HepG2 (cell line): Measurements from ENCODE around the gene OR6S1. TPM values are rescaled to one million over a fixed set of nuclear protein-coding genes. Genes with fewer than 3 reads are reported as not detected.

Experiments used
- ATAC-seq: fragments of 200-7000 bp; cut with Tn5 transposase; 3 replicates; pipeline ENCODE4 v1.9.1; 2020; ENCODE audit warnings: mild to moderate bottlenecking, moderate library complexity
- BruUV-seq: library from RNA; stranded (reverse); fragments of 400-500 nt; replicated peaks from 2 replicates; lab custom pipeline; 2021; lab: Mats Ljungman, UMichigan
- CTCF ChIA-PET: fragments of 300-600 bp; formaldehyde crosslinking; extraction: SDS; loops from one replicate; lab custom pipeline; 2021; ENCODE audit warnings: low total read pairs, inconsistent platforms, low intra/inter-chr PET ratio; lab: Yijun Ruan, JAX
- POLR2A ChIA-PET: fragments of 350-600 bp; sonication (Branson Sonifier 250); formaldehyde crosslinking; loops from one replicate; lab custom pipeline; 2020; ENCODE audit warnings: antibody characterized with exemption, inconsistent platforms; lab: Yijun Ruan, JAX
- DNase-seq: peaks from one replicate; pipeline ENCODE4 v3.0.0-alpha.2; 2015; ENCODE audit warnings: low spot score
- FAIRE-seq: peaks from 3 replicates; lab custom pipeline; 2011; peaks lifted over from hg19 to GRCh38; lab: Jason Lieb, UNC
- H2AFZ ChIP-seq: one replicate; pipeline ENCODE4 v1.6.1; 2011; ENCODE audit warnings: low read length, inconsistent platforms
- H3K27ac ChIP-seq: fragments of 300-600 bp; 3 replicates; pipeline ENCODE4 v1.8.0; 2011; ENCODE audit warnings: mixed run types, mild to moderate bottlenecking, mixed read lengths, low read length, inconsistent platforms; ENCODE audit not compliant: insufficient read depth; ENCODE audit errors: extremely low read length
- H3K27me3 ChIP-seq, 2 experiments: fragments of 200-600 bp in 1 of 2; 2 replicates in 1 of 2; 3 replicates in 1 of 2; pipeline versions ENCODE4 v1.6.0 to v1.8.0; 2011; ENCODE audit warnings: low read length in 2 of 2, mild to moderate bottlenecking in 2 of 2, moderate library complexity in 2 of 2, inconsistent platforms in 1 of 2; ENCODE audit not compliant: insufficient read depth in 2 of 2, control insufficient read depth in 1 of 2
- H3K36me3 ChIP-seq, 2 experiments: fragments of 200-600 bp in 1 of 2; replicated peaks in 1 of 2; 2 replicates in 1 of 2; 3 replicates in 1 of 2; pipeline versions ENCODE4 v1.5.1 to v1.8.0; 2011; ENCODE audit warnings: low read length in 2 of 2, inconsistent platforms in 1 of 2; ENCODE audit not compliant: insufficient read depth in 2 of 2, control insufficient read depth in 1 of 2
- H3K4me1 ChIP-seq: 2 replicates; pipeline ENCODE4 v1.5.1; 2012; ENCODE audit warnings: low read length, inconsistent platforms; ENCODE audit not compliant: insufficient read depth
- H3K4me2 ChIP-seq: 2 replicates; pipeline ENCODE4 v1.6.0; 2011; ENCODE audit warnings: low read depth, low read length, inconsistent platforms
- H3K4me3 ChIP-seq, 3 experiments: fragments of 200-600 bp in 1 of 3; sonication (generic), shearing (Covaris generic) in 1 of 3; replicated peaks in 1 of 3; 2 replicates each; pipeline ENCODE4 v1.5.1; 2011 to 2016; ENCODE audit warnings: low read length in 3 of 3, inconsistent platforms in 2 of 3, low read depth in 2 of 3, mild to moderate bottlenecking in 2 of 3, control low read depth in 1 of 3, mixed read lengths in 1 of 3; ENCODE audit not compliant: insufficient read depth in 1 of 3
- H3K79me2 ChIP-seq: one replicate; pipeline ENCODE4 v1.6.1; 2011; ENCODE audit warnings: low read length, inconsistent platforms; ENCODE audit not compliant: insufficient read depth
- H3K9ac ChIP-seq: 2 replicates; pipeline ENCODE4 v1.6.0; 2011; ENCODE audit warnings: mild to moderate bottlenecking, low read depth, low read length, inconsistent platforms; ENCODE audit not compliant: insufficient read depth
- H3K9me3 ChIP-seq: 2 replicates; pipeline ENCODE4 v1.5.1; 2012; ENCODE audit warnings: mild to moderate bottlenecking, low read length
- H4K20me1 ChIP-seq: 2 replicates; pipeline ENCODE4 v1.6.0; 2011; ENCODE audit warnings: inconsistent platforms, mild to moderate bottlenecking, low read length, moderate library complexity; ENCODE audit not compliant: insufficient read depth
- CEBPB ChIP-seq: IDR thresholded peaks from 2 replicates; pipeline ENCODE4 v1.6.1; 2011; ENCODE audit warnings: low read depth, low read length, improper control_type of control experiment, borderline replicate concordance
- ELF3 ChIP-seq: IDR thresholded peaks from 2 replicates; pipeline ENCODE4 v1.6.1; 2016; ENCODE audit warnings: missing genetic modification reagents, missing compliant biosample characterization
- GATAD2A ChIP-seq: IDR thresholded peaks from 2 replicates; pipeline ENCODE4 v1.6.1; 2016
- HBP1 ChIP-seq: IDR thresholded peaks from 2 replicates; pipeline ENCODE4 v1.6.1; 2016; ENCODE audit warnings: low read depth, control low read depth
- JARID2 ChIP-seq: sonication (generic); formaldehyde crosslinking; IDR thresholded peaks from 2 replicates; pipeline ENCODE4 v1.8.1; 2023; ENCODE audit warnings: missing genetic modification reagents, inconsistent platforms; ENCODE audit not compliant: insufficient replicate concordance
- NFATC3 ChIP-seq: sonication (generic); formaldehyde crosslinking; IDR thresholded peaks from 2 replicates; pipeline ENCODE4 v1.5.1; 2020; ENCODE audit warnings: mild to moderate bottlenecking, missing genetic modification reagents
- PCBP2 ChIP-seq: fragments of 200-400 bp; formaldehyde crosslinking; optimal IDR thresholded peaks from 2 replicates; pipeline ENCODE3; 2018; ENCODE audit warnings: low read length, low read depth; ENCODE audit not compliant: poor library complexity, severe bottlenecking
- THAP8 ChIP-seq: sonication (generic); formaldehyde crosslinking; IDR thresholded peaks from 2 replicates; pipeline ENCODE4 v1.5.1; 2020; ENCODE audit warnings: missing genetic modification reagents, mild to moderate bottlenecking, borderline replicate concordance
- TP53 ChIP-seq: sonication (generic); formaldehyde crosslinking; conservative IDR thresholded peaks from 2 replicates; pipeline ENCODE4 v1.4.0; 2020; ENCODE audit warnings: missing genetic modification reagents
- ZFP36 ChIP-seq: fragments of 150-350 bp; IDR thresholded peaks from 2 replicates; pipeline ENCODE4 v1.6.1; 2018; ENCODE audit warnings: borderline replicate concordance, low read length, low read depth; ENCODE audit not compliant: partially characterized antibody
- ZNF17 ChIP-seq: sonication (generic); formaldehyde crosslinking; IDR thresholded peaks from 2 replicates; pipeline ENCODE4 v1.5.0; 2020; ENCODE audit warnings: mild to moderate bottlenecking, missing genetic modification reagents
- ZNF20 ChIP-seq: sonication (generic); formaldehyde crosslinking; IDR thresholded peaks from 2 replicates; pipeline ENCODE4 v1.4.0; 2020; ENCODE audit warnings: mild to moderate bottlenecking, moderate library complexity, missing genetic modification reagents
- ZNF30 ChIP-seq: sonication (generic); formaldehyde crosslinking; IDR thresholded peaks from 2 replicates; pipeline ENCODE4 v1.5.0; 2020; ENCODE audit warnings: mild to moderate bottlenecking, missing genetic modification reagents
- ZNF317 ChIP-seq: sonication (generic); formaldehyde crosslinking; IDR thresholded peaks from 2 replicates; pipeline ENCODE4 v1.5.0; 2020; ENCODE audit warnings: mild to moderate bottlenecking, missing genetic modification reagents
- ZNF337 ChIP-seq: sonication (generic); formaldehyde crosslinking; IDR thresholded peaks from 2 replicates; pipeline ENCODE4 v1.5.1; 2020; ENCODE audit warnings: missing genetic modification reagents, low read depth, mild to moderate bottlenecking, borderline replicate concordance
- ZNF563 ChIP-seq: sonication (generic); formaldehyde crosslinking; IDR thresholded peaks from 2 replicates; pipeline ENCODE4 v1.8.0; 2022; ENCODE audit warnings: mild to moderate bottlenecking, moderate library complexity, missing genetic modification reagents
- ZNF766 ChIP-seq: sonication (generic); formaldehyde crosslinking; IDR thresholded peaks from 2 replicates; pipeline ENCODE4 v1.5.0; 2020; ENCODE audit warnings: missing genetic modification reagents, borderline replicate concordance
- WGBS: methylation state at CpG from one replicate; pipeline ENCODE4 v1.1.6; 2017; ENCODE audit warnings: low lambda C conversion rate; 5-methylcytosine and 5-hydroxymethylcytosine counted together
- in situ Hi-C: cut with HindIII; loops from 2 replicates; pipeline ENCODE4 v1.10.0; 2017; ENCODE audit warnings: low pct_unique_long_range_greater_than_20kb; ENCODE audit not compliant: extremely low pct_ligation_motif_present
- intact Hi-C: fragments of 100-400 bp; cut with micrococcal nuclease; formaldehyde crosslinking; loops from one replicate; pipeline ENCODE4 v1.10.0; 2022; ENCODE audit not compliant: unreplicated experiment
- polyA plus RNA-seq, 8 experiments: library from polyadenylated mRNA; depleted of rRNA in 3 of 8; stranded (reverse) in 7 of 8; unstranded in 1 of 8; fragments of >200 nt; fragmentation: Illumina TruSeq in 4 of 8; extraction: Trizol in 4 of 8; gene quantifications; 2 replicates each; pipeline versions ENCODE4 v1.2.1 to v1.2.3, GENCODE V29; 2011 to 2016; ENCODE audit warnings: low read depth in 4 of 8, missing spikeins in 1 of 8, mixed read lengths in 1 of 8; ENCODE audit not compliant: insufficient read depth in 1 of 8
- total RNA-seq, 5 experiments: library from RNA; depleted of rRNA; stranded (reverse); fragments of >200 nt; fragmentation: Illumina TruSeq; extraction: Trizol; gene quantifications; 2 replicates each; pipeline ENCODE4 v1.2.3, GENCODE V29; 2016; ENCODE audit warnings: low read depth in 1 of 5
- TF ChIP-seq, protein P1 (sequence below): sonication (generic); formaldehyde crosslinking; IDR thresholded peaks from 2 replicates; pipeline ENCODE4 v1.4.0; 2020; ENCODE audit warnings: mild to moderate bottlenecking, missing genetic modification reagents

OR6S1 gene
- total and polyA plus RNA-seq, 2 of the 13 experiments (the other 11 are each of a cell fraction or from before 2014, with no cell fraction given), result 0.09 TPM; not detected in 1

DNA sequence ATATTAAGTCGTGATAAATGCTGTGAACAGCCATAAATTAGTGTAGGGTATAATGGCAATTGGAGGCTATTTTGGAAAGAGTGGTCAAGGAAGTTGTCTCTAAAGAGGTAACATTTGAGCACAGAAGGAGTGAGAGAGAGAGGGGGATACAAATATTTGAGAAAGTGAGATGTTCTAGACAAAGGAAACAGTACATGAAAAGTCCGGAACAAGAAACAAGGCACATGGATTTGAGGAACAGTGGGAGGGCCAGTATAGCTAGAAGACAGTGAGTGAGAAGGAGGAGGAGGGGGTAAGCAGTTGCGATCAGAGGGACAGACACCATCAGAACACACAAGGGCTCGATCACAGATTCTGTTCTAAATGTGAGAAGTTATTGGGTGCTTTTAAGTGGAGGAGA lies 30.2 kb downstream of the OR6S1 start:
- no peaks in the 10 kb centered on the region for H3K9me3 ChIP-seq
- no peak for FAIRE-seq
- no peaks in the 10 kb centered on the region; a peak in 1 of 5 replicates for H3K27me3 ChIP-seq
- H3K27ac ChIP-seq, result no peak overlapping the region
- H4K20me1 ChIP-seq, result no peaks in the 10 kb centered on the region
- H3K79me2 ChIP-seq, result no peaks in the 10 kb centered on the region
- intact Hi-C loops, result no loop called here
- TF ChIP-seq PCBP2 (no peak), GATAD2A (CRISPR knock-in tag) (no peak), ZNF317 (no peak), ZNF337 (no peak), JARID2 (no peak), CEBPB (no peak), ZNF30 (CRISPR knock-in tag) (no peak), ZNF20 (no peak), HBP1 (CRISPR knock-in tag) (no peak), ZFP36 (no peak), THAP8 (CRISPR knock-in tag) (no peak), ZNF17 (CRISPR knock-in tag) (no peak), TP53 (CRISPR knock-in tag) (no peak), NFATC3 (CRISPR knock-in tag) (no peak), ZNF563 (CRISPR knock-in tag) (no peak), ELF3 (CRISPR knock-in tag) (no peak), ZNF766 (no peak)
- TF ChIP-seq, protein P1, sequence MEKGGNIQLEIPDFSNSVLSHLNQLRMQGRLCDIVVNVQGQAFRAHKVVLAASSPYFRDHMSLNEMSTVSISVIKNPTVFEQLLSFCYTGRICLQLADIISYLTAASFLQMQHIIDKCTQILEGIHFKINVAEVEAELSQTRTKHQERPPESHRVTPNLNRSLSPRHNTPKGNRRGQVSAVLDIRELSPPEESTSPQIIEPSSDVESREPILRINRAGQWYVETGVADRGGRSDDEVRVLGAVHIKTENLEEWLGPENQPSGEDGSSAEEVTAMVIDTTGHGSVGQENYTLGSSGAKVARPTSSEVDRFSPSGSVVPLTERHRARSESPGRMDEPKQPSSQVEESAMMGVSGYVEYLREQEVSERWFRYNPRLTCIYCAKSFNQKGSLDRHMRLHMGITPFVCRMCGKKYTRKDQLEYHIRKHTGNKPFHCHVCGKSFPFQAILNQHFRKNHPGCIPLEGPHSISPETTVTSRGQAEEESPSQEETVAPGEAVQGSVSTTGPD, result no peak
- 30% methylated on average over 4 of the region's 4 CpGs for WGBS
- no peak for ATAC-seq
- no peak overlapping the region for H3K9ac ChIP-seq
- no peaks in the 10 kb centered on the region for H3K36me3 ChIP-seq
- ChIA-PET POLR2A (interaction anchor here (1.6 to 1.7 kb wide), 2 partner anchors 73 to 80 kb away, joined by 6 to 10 read pairs; partner anchors contain the start of gene RNASE4), CTCF (interaction anchor here (2.7 kb wide), 1 partner anchor 284 kb away, joined by 26 read pairs; no protein-coding TSS in a partner anchor)
- peaks cover 77% of the 10 kb centered on the region for H3K4me1 ChIP-seq
- H3K4me2 ChIP-seq, result peak overlapping the region; percentile 83
- H3K4me3 ChIP-seq, result no peak overlapping the region; a peak in 2 of 6 replicates
- no peak overlapping the region for H2AFZ ChIP-seq
- BruUV-seq, result no TSS peak
- DNase-seq, result no peak
- in situ Hi-C loops, result loop anchor here (25.0 kb wide), 1 partner anchor 149 kb away; the partner anchor contains the start of genes APEX1, OSGEP, PIP4P1 and PNP
